ENCODE measurements around the gene UPF1.
A peak's percentile ranks its signal among the peaks of the same experiment; 100 is the strongest.

UPF1 gene

GRCh38 chr19:18858906-18859646 is 27.3 kb downstream of the UPF1 start:
- DNase-seq: no peak

DNA sequence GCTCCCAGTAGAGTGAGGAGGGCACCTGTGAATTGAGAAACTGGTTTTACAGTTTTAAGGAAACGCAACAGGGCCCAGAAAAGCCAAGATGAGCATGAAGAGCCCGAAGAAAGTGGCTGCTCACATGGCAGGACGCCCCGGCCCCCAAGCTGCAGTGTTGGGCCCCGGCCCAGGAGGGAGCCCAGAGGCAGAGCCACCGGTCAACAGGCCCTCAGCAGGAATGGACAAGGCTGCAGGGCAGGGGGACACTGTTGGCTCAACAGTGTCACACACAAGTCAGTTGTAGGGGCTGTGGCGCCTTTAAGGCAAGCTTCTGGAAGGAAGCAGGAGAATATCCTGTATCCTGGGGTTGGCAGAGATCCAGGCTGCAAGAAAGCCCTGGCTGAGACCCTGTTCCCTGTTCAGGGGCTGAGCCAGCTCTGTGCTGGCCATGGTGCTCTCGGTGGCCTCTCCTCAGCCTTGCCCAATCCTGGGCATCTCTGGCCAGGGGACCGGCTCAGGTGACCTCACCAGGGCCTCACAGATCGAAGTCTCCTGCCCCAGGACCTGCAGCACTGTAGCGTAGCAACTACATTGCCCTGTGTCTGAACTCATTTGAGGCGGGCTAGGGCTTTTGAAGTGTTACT is 28.0 kb downstream of the UPF1 start:
- DNase-seq: no peak

- DNase-seq: no peak
Observed at GRCh38 chr19:18860302-18860700, 28.5 kb downstream of the UPF1 start.

DNA sequence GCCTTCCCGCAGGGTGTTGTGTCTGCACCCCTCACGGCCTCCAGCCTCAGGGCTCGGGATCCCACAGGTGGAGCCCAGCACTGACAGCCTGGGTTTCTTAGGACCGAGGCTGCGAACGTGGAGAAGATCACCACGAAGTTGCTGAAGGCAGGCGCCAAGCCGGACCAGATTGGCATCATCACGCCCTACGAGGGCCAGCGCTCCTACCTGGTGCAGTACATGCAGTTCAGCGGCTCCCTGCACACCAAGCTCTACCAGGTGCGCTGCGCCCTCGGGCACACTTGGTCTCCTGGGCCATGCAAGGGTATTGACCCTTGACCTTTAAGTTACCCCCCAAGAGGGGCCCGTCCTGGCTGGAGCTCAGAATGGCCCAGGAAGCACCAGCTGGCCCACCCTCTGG is 29.0 kb downstream of the UPF1 start:
- DNase-seq: no peak

DNA sequence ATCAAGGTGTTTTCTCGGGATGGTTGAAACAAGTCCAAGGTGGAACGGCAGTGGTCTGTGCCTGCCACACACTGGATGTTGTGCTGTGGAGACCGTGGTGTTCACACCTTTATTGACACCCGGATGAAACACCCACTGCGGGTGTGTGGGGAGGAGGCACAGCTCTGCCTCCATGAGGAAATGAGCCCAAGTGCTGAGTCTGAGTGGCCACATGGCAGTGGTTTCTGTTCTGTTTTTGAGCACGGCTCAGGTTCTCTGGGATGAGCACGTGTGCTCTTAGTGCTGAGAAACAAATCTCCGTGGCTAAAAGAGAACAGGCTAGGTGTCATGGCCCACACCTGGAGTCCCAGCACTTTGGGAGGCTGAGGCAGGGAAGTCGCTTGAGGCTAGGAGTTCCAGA is 29.5 kb downstream of the UPF1 start:
- no peak for DNase-seq

DNA sequence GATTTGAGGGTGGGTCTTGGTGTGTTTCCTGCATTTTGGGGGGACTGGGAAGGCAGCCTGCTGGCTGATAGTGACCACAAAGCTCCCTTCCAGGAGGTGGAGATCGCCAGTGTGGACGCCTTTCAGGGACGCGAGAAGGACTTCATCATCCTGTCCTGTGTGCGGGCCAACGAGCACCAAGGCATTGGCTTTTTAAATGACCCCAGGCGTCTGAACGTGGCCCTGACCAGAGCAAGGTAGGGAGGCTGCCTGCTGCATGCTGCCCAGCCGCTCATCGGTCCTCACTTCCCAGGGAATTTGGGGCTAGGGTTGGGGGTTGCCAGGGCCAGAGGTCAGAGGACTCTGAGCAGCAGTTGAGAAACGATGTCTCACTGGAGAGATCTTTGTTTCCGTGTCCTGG is 30.2 kb downstream of the UPF1 start:
- no peak for DNase-seq

DNA sequence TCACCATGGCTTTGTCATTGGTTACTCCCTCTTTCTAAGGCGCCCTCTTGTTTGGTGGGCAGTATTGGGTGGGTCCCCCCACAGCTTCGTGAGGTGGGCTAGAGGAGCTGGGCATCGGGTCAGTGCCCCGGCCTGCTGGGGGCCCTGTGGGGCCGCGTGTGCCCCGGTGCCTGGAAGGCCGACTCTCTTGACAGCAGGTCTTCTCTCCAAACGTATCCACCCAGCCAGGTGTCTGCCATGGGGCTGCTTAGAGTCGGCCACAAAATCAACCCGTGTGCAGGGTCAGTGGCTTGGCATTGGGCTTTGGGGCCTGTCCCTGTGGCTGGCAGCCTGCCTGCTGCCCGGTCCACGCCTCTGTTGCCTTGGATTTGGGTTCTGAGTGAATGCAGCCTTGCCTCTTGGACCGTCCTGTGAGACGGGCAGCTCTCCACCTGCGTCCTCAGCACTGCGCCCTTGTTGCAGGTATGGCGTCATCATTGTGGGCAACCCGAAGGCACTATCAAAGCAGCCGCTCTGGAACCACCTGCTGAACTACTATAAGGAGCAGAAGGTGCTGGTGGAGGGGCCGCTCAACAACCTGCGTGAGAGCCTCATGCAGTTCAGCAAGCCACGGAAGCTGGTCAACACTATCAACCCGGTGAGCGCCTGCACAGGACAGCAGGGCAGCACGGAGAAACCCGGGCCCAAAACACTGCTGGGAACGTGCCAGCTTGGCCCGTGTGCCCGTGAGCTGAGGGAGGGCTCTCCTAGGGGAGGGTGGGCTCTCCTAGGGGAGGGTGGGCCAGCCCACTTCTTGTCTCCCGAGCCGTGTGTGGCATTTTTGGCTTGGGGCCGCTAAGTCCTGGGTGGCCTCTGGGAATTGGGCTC is 31.4 kb downstream of the UPF1 start:
- DNase-seq: no peak

DNA sequence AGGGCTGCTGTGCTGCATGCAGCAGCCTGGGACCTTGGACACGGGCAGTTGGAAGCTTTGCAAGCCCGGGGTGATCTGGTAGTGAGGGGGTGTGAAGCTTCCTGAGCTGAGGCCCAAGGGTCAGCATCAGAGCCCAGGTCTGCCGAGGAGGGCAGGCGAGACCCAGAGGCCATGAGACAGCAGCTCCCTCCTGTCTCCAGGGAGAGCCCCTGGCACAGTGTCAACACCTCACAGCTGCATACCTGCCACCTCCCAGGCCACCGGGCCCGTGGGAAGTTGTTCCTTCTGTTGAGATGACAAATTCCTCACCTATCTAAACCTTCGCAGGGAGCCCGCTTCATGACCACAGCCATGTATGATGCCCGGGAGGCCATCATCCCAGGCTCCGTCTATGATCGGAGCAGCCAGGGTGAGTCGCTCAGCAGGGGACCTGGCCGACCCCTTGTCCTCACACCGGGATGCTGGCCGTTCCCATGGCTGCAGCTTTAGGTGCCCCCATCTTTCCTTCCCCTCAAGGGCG is 32.1 kb downstream of the UPF1 start:
- no peak for DNase-seq

DNA sequence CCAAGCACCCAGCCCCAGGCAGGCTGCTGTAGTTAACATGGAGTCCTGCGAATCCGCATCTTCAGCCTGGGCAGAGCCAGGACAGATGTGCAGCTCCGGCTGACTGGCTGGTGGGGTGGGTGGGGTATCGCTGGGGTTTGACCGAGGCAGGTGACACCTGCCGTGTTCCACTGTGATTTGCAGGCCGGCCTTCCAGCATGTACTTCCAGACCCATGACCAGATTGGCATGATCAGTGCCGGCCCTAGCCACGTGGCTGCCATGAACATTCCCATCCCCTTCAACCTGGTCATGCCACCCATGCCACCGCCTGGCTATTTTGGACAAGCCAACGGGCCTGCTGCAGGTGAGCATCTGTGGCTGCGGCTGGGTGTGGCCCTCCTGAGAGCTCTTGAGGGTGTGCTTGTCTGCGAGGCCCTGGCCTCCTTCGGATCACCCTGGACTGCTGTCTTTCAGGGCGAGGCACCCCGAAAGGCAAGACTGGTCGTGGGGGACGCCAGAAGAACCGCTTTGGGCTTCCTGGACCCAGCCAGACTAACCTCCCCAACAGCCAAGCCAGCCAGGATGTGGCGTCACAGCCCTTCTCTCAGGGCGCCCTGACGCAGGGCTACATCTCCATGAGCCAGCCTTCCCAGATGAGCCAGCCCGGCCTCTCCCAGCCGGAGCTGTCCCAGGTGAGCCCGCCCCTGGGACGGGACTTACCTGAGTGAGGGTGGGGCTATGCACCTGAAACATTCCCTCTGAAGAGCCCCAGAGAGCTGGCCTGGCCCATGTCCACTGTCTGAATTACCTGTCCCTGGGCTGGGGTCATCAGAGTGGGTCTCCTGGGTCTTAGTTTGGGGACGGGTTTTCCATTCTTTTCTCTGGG is 33.6 kb downstream of the UPF1 start:
- DNase-seq: no peak

DNA sequence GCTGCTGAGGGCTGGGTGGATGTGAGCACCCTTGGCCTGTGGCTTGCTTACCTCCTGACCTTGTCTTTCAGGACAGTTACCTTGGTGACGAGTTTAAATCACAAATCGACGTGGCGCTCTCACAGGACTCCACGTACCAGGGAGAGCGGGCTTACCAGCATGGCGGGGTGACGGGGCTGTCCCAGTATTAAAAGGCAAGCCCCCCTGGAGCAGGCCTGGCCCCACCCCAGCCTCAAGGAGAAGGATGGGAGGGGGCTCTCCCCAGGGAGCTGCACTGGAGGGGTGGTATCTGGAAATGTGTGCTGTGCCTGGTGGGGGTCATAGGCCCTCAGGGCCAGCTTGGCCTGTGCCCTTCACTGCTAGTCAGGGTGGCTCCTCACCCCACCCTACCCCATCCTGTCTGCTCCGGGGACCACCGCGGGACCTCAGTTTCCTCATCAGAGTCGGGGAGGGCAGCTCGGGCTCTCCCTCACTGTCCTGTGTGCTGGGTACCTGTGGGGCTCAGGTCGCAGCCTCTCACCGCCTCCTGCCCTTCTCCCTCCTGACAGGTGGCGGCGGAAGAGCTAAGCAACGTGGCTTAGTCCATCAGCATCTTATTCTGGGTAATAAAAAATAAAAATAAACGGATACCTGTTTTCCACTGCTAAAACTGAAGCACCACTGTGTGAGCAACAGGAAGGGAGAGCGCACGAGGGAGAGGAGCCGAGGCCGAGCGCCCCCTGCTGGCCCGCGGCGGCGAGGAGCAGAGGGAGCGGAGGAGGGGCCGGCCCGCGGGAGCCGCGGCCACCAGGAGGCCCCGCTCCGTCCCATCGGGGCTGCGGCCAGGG is 34.4 kb downstream of the UPF1 start:
- peak; percentile 44 to 54 for DNase-seq

- DNase-seq: no peak
Observed at GRCh38 chr19:18866800-18867123, 35.0 kb downstream of the UPF1 start.

DNA sequence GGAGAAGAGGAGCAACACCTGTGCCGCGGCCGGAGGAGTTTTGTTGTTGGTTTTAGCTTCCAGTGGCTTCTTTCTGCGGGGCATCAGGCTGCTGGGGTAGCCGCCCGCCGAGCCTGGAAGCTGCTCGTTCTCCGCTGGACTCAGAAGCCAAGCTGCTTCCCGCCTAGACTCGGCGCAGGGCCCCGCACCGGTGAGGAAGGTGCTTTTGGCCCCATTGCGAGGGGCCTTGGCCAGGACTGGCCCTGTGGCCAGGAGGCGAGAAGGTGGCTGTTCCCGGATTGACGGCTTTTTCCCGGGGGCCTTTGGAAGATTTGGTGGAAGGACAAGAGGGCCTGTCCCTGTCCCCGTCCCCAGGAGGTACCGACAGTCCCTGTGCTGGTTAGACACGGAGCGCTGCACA is 35.4 kb downstream of the UPF1 start:
- no peak for DNase-seq

DNA sequence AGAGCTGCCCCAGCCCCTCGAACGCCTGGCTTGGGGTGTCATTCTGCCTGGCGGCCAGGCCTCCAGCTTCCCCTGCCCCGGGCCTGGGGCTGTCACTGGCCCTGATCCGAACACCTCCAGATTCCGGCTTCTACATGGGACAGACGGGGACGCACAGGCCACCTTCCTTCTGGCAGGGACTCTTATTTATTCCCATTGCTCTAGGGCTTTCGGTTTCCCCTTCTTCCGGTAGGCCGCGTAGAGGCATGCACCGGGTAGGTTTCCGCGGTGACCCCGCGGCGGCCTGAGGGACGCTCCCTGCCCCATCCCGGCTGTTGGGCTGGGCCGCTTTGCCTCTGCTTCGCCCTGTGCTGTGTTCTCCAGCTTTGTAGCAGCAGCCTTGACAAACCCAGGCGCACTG is 36.0 kb downstream of the UPF1 start:
- no peak for DNase-seq

- DNase-seq: no peak
Observed at GRCh38 chr19:18868380-18869022, 36.7 kb downstream of the UPF1 start.

GRCh38 chr19:18869023-18869618 is 37.4 kb downstream of the UPF1 start:
- DNase-seq: no peak

DNA sequence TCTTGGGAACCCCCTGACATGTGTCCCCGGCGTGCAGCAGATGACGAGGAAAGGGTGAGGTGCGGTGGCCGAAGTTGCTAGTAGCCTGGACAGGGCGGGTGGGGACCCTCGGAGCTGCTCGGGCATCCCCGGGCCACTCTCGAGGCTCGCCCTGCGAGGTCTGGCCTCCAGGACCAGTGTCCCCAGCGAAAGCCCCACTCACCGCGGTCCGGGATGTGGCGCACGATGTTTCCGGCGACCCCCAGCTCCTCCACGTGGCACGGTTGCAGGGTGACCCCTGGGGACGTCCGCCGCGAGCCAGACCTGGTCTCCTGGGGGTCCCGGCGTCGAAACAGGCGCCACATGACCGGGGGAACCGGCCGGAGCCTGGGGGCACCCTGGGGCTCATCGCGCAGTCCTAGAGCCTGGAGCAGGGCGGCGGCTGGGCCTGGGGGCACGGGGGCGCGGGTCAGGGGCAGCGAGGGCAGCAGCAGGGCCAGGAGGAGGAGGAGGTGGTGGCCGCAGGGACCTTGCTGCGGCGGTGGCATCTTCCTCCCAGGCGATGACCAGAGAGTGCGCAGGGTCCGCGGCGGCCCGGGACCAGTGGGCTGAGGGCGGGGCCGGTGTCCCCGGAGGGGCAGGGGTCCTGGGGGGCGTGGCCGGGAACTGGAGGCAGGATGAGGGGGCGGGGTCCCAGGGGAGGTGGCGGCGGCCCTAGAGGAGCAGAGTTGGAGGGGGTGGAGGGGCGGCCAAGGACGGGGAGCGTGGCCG is 38.2 kb downstream of the UPF1 start:
- DNase-seq: no peak

DNA sequence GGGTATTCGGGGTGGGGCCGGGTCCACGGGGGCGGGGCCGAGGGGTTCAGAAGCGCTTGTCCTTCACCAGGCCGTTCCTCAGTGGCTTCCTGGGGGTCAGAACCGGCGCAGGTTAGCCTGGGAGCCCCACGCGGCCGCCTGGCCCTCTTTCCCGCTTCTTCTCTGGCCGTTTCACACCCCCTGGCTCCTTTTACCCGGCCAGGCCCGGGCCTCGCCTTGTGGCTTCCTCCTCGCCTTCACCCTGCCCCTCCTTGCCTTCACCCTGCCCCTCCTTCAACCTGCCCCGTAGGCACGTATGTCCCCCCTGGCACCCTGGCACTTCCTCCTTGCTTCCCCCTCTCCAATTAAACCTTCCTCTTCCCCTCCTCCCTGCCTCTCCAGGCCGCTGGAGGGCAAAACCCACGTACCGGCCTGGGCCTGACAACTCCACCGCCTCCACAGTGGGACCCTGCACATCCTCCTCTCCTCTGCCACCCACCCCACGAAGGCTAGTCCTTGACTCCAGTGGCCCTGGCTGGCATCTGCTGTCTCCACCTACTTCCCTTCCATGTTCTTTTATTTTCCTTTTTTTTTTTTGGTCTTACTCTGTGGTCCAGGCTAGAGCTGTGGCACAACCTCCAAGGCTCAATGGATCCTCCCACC is 38.9 kb downstream of the UPF1 start:
- DNase-seq: no peak

DNA sequence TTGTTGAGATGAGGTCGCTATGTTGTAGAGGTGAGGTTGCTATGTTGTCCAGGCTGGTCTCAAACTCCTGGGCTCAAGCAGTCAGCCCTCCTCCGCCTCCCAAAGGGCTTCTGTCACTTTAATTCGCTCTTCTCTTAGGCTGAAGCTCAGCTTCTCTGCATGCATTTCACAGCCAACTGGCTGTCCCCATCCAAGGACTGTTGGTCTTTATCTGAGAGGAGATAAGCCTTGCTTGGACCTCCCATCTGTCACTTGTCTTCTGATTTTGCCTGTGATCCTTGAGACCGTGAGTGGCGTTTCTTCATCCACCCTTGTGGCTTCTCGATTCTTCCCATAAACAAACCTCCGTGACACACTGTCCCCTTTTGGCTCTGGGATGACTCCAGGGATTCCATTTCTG is 39.8 kb downstream of the UPF1 start:
- no peak for DNase-seq

DNA sequence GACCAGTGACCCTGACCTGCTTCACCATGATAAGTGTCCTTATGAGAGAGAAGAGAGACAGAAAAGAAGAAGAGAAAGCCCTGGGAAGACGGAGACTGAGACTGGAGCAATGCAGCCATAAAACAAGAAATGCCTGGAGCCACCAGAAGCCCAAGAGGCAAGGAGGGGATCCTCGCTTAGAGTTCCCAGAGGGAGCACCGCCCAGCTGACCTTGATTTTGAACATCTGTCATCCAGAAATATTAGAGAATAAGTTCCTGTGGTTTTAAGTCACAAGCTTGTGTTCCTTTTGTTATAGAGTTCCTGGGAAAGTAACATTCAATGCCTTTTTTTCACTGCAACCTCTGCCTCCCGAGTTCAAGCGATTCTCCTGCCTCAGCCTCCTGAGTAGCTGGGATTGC is 44.0 kb downstream of the UPF1 start:
- DNase-seq: no peak

DNA sequence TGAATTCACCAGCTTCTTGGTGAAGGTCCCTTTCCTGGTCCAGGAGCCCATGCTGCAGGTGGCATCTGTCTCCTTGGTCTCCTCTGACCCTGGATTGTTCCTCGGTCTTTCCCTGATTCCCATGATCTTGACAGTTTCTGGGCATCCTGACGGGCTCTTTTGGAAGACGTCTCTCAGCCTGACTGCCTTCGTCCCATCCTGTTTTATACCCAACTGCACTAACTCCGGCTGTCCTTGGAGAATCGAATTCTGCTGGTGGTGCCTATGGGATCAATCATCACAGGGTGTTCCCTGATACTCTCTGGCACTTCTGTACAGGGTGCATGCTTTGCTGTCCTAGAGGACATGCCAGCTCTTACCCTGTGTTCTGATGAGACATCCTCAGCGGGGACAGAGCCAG is 45.1 kb downstream of the UPF1 start:
- DNase-seq: no peak
